Kidney capillary endothelial cell (primary cell): ENCODE data around the gene STPG3.
"Not testable (repeated sequence)": the region's sequence is repeated elsewhere in the genome, so short reads cannot be mapped to it uniquely, and the experiment has no call there.

Experiments used
- DNase-seq: peaks from one replicate; pipeline ENCODE4 v3.0.0-alpha.2; 2018; ENCODE audit warnings: low spot score

STPG3 gene

GRCh38 chr9:137234055-137234697, 16.9 kb upstream of the STPG3 start:
- DNase-seq = no peak

- DNase-seq = no peak
Measured at GRCh38 chr9:137234758-137235423, 16.2 kb upstream of the STPG3 start.

- DNase-seq = no peak
Measured at GRCh38 chr9:137235424-137236237, 15.5 kb upstream of the STPG3 start.

- DNase-seq = peak; percentile 70
Measured at GRCh38 chr9:137236238-137236935, 14.7 kb upstream of the STPG3 start.

- no peak for DNase-seq
Measured at GRCh38 chr9:137236936-137237421, 14.1 kb upstream of the STPG3 start.

- no peak for DNase-seq
Measured at GRCh38 chr9:137237759-137238726, 13.0 kb upstream of the STPG3 start.

GRCh38 chr9:137239541-137240200, 11.4 kb upstream of the STPG3 start:
- DNase-seq = not testable (repeated sequence)

GRCh38 chr9:137240318-137240840, 10.7 kb upstream of the STPG3 start:
- DNase-seq = no peak

- peak; percentile 100 for DNase-seq
Measured at GRCh38 chr9:137240841-137241489, 10.1 kb upstream of the STPG3 start, which contains the start of gene TUBB4B. TSS of gene TUBB4B (plus strand) at chr9:137241287. CDS start at chr9:137241361, 74 bp downstream.

- no peak for DNase-seq
Measured at GRCh38 chr9:137241490-137242268, 9.4 kb upstream of the STPG3 start.

- no peak for DNase-seq
Measured at GRCh38 chr9:137242269-137243203, 8.6 kb upstream of the STPG3 start.

- DNase-seq = not testable (repeated sequence)
Measured at GRCh38 chr9:137243266-137243625, 7.8 kb upstream of the STPG3 start.

GRCh38 chr9:137243626-137244485, 7.2 kb upstream of the STPG3 start:
- DNase-seq = no peak

GRCh38 chr9:137244486-137245449, 6.3 kb upstream of the STPG3 start:
- no peak for DNase-seq
